ENCODE data around the gene S100A16. TPM values are rescaled to one million over a fixed set of nuclear protein-coding genes. Genes with fewer than 3 reads are reported as not detected.

S100A16 gene
- polyA plus RNA-seq, 2 of the 4 experiments (the other 2 are of a cell fraction), result 270 to 298 TPM

GRCh38 chr1:153647346-153647714 is 34.4 kb upstream of the S100A16 start:
- Histone ChIP-seq H3K9me3 (no peaks in the 10 kb centered on the region), H3K27ac (no peak overlapping the region), H3K4me1 (peaks cover 5% of the 10 kb centered on the region; the same call in 1 of the 3 replicates), H3K4me3 (no peak overlapping the region), H3K4me2 (no peak overlapping the region)
- TF ChIP-seq SMC3 (IDR thresholded peaks at IDR 0.05) (no peak), HOXA7 (CRISPR knock-in tag; IDR thresholded peaks at IDR 0.05) (no peak), CBX2 (IDR thresholded peaks at IDR 0.05; ENCODE audit: borderline replicate concordance, low read depth) (no peak), FOSB (CRISPR knock-in tag; IDR thresholded peaks at IDR 0.05) (no peak), HOXB5 (CRISPR knock-in tag; IDR thresholded peaks at IDR 0.05) (0 out of 2 replicates have a peak, but pooled peaks have one; percentile 20), POLR2A (IDR thresholded peaks at IDR 0.05; ENCODE audit: low read length) (no peak), MAX (IDR thresholded peaks at IDR 0.05) (no peak), PBX3 (IDR thresholded peaks at IDR 0.05) (no peak), JUN (IDR thresholded peaks at IDR 0.05) (0 out of 5 replicates have a peak, but pooled peaks of 1 of the 2 experiments have one; percentile 27), EP300 (IDR thresholded peaks at IDR 0.05) (no peak), RFX5 (IDR thresholded peaks at IDR 0.05) (no peak), CHD2 (IDR thresholded peaks at IDR 0.05; ENCODE audit: low read length, partially characterized antibody) (peak; percentile 9), POLR2AphosphoS2 (conservative IDR thresholded peaks at IDR 0.05; ENCODE audit: low read length) (peak; percentile 31; the same call in 1 of the 2 replicates), REST (IDR thresholded peaks at IDR 0.05) (no peak), EHMT2 (IDR thresholded peaks at IDR 0.05; ENCODE audit: low read depth) (no peak)
- ATAC-seq, result peak; percentile 19; a peak in 4 of 6 replicates
- ChIA-PET CTCF (interaction anchor here (1.0 to 6.3 kb wide), 8 partner anchors 9 to 138 kb away, joined by 3 to 35 read pairs (median 5); partner anchors contain the start of genes CHTOP, S100A1 and S100A13), POLR2A (interaction anchor here (0.8 to 5.1 kb wide), 7 partner anchors 9 to 75 kb away, joined by 3 to 48 read pairs (median 4); partner anchors contain the start of genes CHTOP, ILF2 and S100A13)
- WGBS (ENCODE audit: missing lambda C conversion rate), result 72% methylated on average over 2 of the region's 2 CpGs
- DNase-seq (ENCODE audit: low read depth in 1 of 2, low spot score in 1 of 2), result peak in 1 of 2 experiments; percentile 17
- no peak for FAIRE-seq

GRCh38 chr1:153646672-153647345 is 33.9 kb upstream of the S100A16 start:
- DNase-seq (ENCODE audit: low read depth in 1 of 2, low spot score in 1 of 2), result no peak
- Histone ChIP-seq H3K4me2 (no peak overlapping the region), H3K27ac (no peak overlapping the region), H3K4me1 (peaks cover 5% of the 10 kb centered on the region; the same call in 1 of the 3 replicates), H3K9me3 (no peaks in the 10 kb centered on the region), H3K4me3 (no peak overlapping the region)
- POLR2A ChIA-PET, result interaction anchor here (0.8 to 5.1 kb wide), 3 partner anchors 12 to 74 kb away, joined by 6 to 48 read pairs (median 6); partner anchors contain the start of gene CHTOP
- peak; percentile 2 to 11; a peak in 4 of 6 replicates for ATAC-seq
- FAIRE-seq, result no peak
- no peak for TF ChIP-seq JUNB (IDR thresholded peaks at IDR 0.05)
- TF ChIP-seq PHF8 (IDR thresholded peaks at IDR 0.05; ENCODE audit: borderline replicate concordance, low read depth), result no peak
- peak; percentile 74; the same call in 1 of the 2 replicates for TF ChIP-seq POLR2AphosphoS2 (conservative IDR thresholded peaks at IDR 0.05; ENCODE audit: low read length)
- no peak for TF ChIP-seq RAD21 (conservative IDR thresholded peaks at IDR 0.05 in 1 of 2, IDR thresholded peaks at IDR 0.05 in 1 of 2)
- TF ChIP-seq BHLHE40 (IDR thresholded peaks at IDR 0.05; ENCODE audit: low read depth, low read length), result no peak
- TF ChIP-seq BCL3 (IDR thresholded peaks at IDR 0.05), result no peak
- no peak for TF ChIP-seq RCOR1 (IDR thresholded peaks at IDR 0.05; ENCODE audit: low read depth, low read length)
- no peak for TF ChIP-seq SMC3 (IDR thresholded peaks at IDR 0.05)
- 96% methylated on average over 5 of the region's 5 CpGs for WGBS (ENCODE audit: missing lambda C conversion rate)
- CTCF ChIA-PET, result interaction anchor here (1.0 to 6.3 kb wide), 7 partner anchors 9 to 137 kb away, joined by 3 to 35 read pairs (median 5); partner anchors contain the start of genes CHTOP, S100A1 and S100A13

Measured in A549 (cell line).